Parathyroid adenoma (tissue), 2 donors: Measurements from ENCODE around the gene MPHOSPH8.
"Not testable (repeated sequence)": the region's sequence is repeated elsewhere in the genome, so short reads cannot be mapped to it uniquely, and the experiment has no call there.

Experiments
- H2AFZ ChIP-seq: fragments of 300-600 bp; sonication (generic); one replicate; pipeline ENCODE4 v1.7.0; 2017; ENCODE audit warnings: antibody characterized with exemption, mild to moderate bottlenecking
- H3K27ac ChIP-seq: fragments of 300-600 bp; sonication (generic); one replicate; pipeline ENCODE4 v1.7.0; 2017
- H3K27me3 ChIP-seq: fragments of 300-600 bp; sonication (generic); one replicate; pipeline ENCODE4 v1.7.0; 2017; ENCODE audit warnings: low read length; ENCODE audit not compliant: control insufficient read depth, insufficient read depth
- H3K36me3 ChIP-seq: fragments of 300-600 bp; sonication (generic); one replicate; pipeline ENCODE4 v1.7.0; 2017; ENCODE audit warnings: low read length; ENCODE audit not compliant: control insufficient read depth, insufficient read depth
- H3K4me1 ChIP-seq: fragments of 300-600 bp; sonication (generic); one replicate; pipeline ENCODE4 v1.7.0; 2017; ENCODE audit warnings: control low read depth
- H3K4me2 ChIP-seq: fragments of 300-600 bp; sonication (generic); one replicate; pipeline ENCODE4 v1.7.0; 2017; ENCODE audit warnings: low read length
- H3K4me3 ChIP-seq: fragments of 300-600 bp; sonication (generic); one replicate; pipeline ENCODE4 v1.7.0; 2017; ENCODE audit warnings: low read depth, low read length
- H3K79me2 ChIP-seq: fragments of 300-600 bp; sonication (generic); one replicate; pipeline ENCODE4 v1.7.0; 2017; ENCODE audit warnings: control low read depth
- H3K9ac ChIP-seq: fragments of 300-600 bp; sonication (generic); one replicate; pipeline ENCODE4 v1.7.0; 2017; ENCODE audit warnings: mild to moderate bottlenecking
- H3K9me3 ChIP-seq: fragments of 300-600 bp; sonication (generic); one replicate; pipeline ENCODE4 v1.7.0; 2017; ENCODE audit warnings: low read length; ENCODE audit not compliant: control insufficient read depth
- TF ChIP-seq, protein P1 (sequence below): fragments of 300-600 bp; sonication (generic); IDR thresholded peaks from one replicate; pipeline ENCODE4 v1.7.0; 2017; ENCODE audit warnings: antibody characterized with exemption, mild to moderate bottlenecking
- donor health status: primary hyperparathyroidism.

The MPHOSPH8 gene

DNA sequence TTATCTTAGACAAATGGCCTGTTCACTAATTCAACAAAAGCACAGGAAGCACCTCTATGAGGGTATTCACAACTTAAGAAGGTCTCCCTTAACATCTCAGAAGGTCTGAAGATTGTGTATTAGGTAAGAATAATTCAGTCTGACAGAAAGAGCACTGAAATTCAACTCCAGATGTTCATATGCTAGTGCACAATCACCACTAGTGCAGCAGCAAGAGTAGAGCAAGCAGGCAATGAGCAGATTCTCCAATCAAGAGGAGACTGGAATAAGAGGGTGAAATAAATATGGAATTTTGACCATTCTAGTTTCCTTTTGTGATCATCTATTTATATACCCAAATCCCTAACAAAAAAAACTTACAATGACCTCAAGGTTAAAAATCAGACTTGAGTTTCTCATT lies 52.0 kb downstream of the MPHOSPH8 start:
- Histone ChIP-seq H3K9ac (no peak overlapping the region), H3K4me1 (no peaks in the 10 kb centered on the region), H2AFZ (no peak overlapping the region), H3K4me3 (no peak overlapping the region), H3K4me2 (no peak overlapping the region), H3K27me3 (no peaks in the 10 kb centered on the region), H3K79me2 (no peaks in the 10 kb centered on the region), H3K36me3 (no peaks in the 10 kb centered on the region), H3K27ac (no peak overlapping the region), H3K9me3 (no peaks in the 10 kb centered on the region)
- TF ChIP-seq, protein P1, sequence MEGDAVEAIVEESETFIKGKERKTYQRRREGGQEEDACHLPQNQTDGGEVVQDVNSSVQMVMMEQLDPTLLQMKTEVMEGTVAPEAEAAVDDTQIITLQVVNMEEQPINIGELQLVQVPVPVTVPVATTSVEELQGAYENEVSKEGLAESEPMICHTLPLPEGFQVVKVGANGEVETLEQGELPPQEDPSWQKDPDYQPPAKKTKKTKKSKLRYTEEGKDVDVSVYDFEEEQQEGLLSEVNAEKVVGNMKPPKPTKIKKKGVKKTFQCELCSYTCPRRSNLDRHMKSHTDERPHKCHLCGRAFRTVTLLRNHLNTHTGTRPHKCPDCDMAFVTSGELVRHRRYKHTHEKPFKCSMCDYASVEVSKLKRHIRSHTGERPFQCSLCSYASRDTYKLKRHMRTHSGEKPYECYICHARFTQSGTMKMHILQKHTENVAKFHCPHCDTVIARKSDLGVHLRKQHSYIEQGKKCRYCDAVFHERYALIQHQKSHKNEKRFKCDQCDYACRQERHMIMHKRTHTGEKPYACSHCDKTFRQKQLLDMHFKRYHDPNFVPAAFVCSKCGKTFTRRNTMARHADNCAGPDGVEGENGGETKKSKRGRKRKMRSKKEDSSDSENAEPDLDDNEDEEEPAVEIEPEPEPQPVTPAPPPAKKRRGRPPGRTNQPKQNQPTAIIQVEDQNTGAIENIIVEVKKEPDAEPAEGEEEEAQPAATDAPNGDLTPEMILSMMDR = no peak

DNA sequence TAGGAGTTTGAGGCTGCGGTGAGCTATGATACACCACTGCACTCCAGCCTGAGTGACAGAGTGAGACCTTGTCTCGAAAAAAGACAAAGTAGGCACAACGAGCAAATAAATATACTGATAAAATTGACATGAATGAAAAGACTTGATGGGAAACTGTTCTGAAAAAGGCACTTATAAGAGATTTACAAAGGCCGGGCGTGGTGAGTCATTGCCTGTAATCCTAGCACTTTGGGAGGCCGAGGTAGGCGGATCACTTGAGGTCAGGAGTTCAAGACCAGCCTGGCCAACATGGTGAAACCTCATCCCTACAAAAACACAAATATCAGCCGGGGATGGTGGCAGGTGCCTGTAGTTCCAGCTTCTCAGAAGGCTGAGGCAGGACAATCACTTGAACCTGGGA lies 58.0 kb downstream of the MPHOSPH8 start:
- not testable (repeated sequence) for H2AFZ ChIP-seq, H3K4me2 ChIP-seq, H3K9ac ChIP-seq

DNA sequence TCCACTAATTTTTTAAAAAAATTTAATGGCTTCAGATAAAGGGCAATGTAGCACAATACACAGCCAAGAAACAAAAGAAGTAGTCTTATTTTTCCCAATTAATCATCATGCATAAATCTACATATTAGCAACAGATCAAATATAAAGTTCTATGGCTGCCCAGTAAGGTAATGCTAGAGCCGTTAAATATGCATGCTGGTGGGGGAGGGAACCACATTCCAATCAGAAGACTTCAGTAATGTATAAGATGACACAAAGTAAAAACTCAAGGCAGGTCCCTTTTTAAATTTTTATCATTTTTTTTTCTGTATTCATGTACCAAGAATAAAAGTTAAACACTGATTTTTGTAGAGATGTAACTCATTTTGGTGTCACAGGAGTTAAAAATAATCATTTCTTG lies 62.0 kb downstream of the MPHOSPH8 start:
- H2AFZ ChIP-seq = no peak overlapping the region
- H3K9ac ChIP-seq = no peak overlapping the region
- H3K27ac ChIP-seq = no peak overlapping the region
- no peak overlapping the region for H3K4me3 ChIP-seq
- H3K4me2 ChIP-seq = no peak overlapping the region
- H3K4me1 ChIP-seq = no peaks in the 10 kb centered on the region
- H3K27me3 ChIP-seq = no peaks in the 10 kb centered on the region
- TF ChIP-seq, protein P1 = no peak
- H3K79me2 ChIP-seq = no peaks in the 10 kb centered on the region
- no peaks in the 10 kb centered on the region for H3K36me3 ChIP-seq
- H3K9me3 ChIP-seq = no peaks in the 10 kb centered on the region

More for the DNA sequence above, 58.0 kb downstream of the MPHOSPH8 start:
- H3K79me2 ChIP-seq, H3K4me1 ChIP-seq, H3K27ac ChIP-seq, H3K27me3 ChIP-seq, H3K36me3 ChIP-seq, H3K9me3 ChIP-seq, H3K4me3 ChIP-seq: not testable (repeated sequence)

DNA sequence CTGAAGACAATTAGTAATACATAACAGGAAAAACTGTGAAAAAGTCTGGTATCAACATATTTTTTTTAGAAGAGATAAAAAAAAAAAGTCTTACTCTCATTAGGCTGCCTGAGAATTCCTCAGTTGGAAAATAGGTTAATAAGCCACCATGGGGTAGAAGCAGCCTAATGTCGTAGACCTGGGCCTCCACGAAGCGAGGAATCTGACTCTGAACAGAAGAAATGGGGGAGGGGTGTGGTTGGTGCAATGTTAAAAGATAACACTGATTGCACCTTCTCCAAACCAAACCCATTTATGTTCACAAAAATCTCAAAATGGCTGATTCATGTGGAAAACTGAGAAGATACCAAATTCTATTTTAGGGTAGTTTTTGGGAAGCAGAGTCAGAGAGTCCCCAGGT lies 62.4 kb downstream of the MPHOSPH8 start:
- Histone ChIP-seq H3K27ac (no peak overlapping the region), H2AFZ (no peak overlapping the region), H3K4me2 (no peak overlapping the region), H3K9me3 (no peaks in the 10 kb centered on the region), H3K27me3 (no peaks in the 10 kb centered on the region), H3K9ac (no peak overlapping the region), H3K36me3 (no peaks in the 10 kb centered on the region), H3K79me2 (no peaks in the 10 kb centered on the region), H3K4me3 (no peak overlapping the region), H3K4me1 (no peaks in the 10 kb centered on the region)
- TF ChIP-seq, protein P1 = no peak

DNA sequence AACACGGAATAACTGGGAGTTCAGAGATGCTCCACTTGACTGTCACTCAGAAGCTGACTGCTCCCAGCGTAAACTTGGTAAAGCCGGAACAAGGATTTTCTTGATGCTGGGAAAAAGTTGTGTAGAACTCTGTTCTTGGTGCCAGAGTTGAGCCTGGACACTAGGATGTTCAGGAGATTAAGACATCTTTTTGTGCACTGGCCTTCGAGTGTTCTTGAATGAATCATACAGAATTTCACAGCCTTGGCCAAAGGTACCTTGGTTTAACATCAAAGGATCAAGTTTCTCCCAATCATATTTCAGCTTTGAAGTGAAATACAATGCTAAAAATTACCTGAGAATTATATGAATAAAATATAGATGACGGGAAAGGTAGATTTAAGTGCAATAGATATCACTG lies 67.5 kb downstream of the MPHOSPH8 start:
- H2AFZ ChIP-seq, H3K36me3 ChIP-seq, H3K4me3 ChIP-seq, H3K4me1 ChIP-seq, H3K9ac ChIP-seq, H3K27ac ChIP-seq, H3K9me3 ChIP-seq, H3K27me3 ChIP-seq, H3K4me2 ChIP-seq, H3K79me2 ChIP-seq: not testable (repeated sequence)

DNA sequence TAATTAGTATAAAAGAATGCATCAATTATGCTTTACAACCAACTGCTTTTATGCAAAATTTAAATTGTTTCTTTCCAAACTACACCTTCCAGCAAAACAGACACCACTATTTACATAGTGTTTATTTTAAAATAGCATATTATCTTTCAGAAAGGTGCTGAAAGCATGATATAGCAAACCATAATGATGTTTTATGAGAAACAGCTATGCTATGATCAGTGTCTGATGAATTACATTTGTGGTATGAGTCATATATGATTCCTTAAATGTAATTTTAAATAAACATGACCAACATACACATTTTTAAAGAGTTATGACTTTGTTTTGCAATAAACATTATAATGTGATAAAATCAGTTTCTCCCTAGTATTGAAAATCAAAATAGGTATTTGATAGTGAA lies 68.2 kb downstream of the MPHOSPH8 start:
- H3K9me3 ChIP-seq, H3K27ac ChIP-seq, H3K4me2 ChIP-seq, H3K27me3 ChIP-seq, H3K4me1 ChIP-seq, H3K36me3 ChIP-seq, H3K9ac ChIP-seq, H2AFZ ChIP-seq, H3K79me2 ChIP-seq, H3K4me3 ChIP-seq: not testable (repeated sequence)

DNA sequence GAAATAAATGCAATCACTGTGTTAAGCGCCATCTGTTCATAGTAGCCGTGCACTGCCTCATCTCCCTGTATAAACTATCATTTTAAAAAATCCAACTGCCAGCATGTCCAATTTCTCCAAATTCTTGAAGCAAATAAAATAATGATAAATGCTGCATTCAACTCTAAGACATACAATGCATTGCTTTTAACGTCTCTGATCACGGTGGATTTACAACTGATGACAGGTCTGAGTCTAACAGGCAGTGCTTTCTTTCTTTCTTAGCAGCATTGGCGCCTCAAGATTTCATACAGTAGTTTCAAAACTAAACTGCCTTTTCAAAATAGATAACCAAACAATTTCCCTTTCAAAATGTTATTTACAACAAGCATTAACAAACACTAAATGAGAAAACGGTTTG lies 70.8 kb downstream of the MPHOSPH8 start:
- not testable (repeated sequence) for H3K9ac ChIP-seq, H2AFZ ChIP-seq, H3K36me3 ChIP-seq, H3K27me3 ChIP-seq, H3K9me3 ChIP-seq, H3K27ac ChIP-seq, H3K4me3 ChIP-seq, H3K4me2 ChIP-seq, H3K79me2 ChIP-seq, H3K4me1 ChIP-seq

DNA sequence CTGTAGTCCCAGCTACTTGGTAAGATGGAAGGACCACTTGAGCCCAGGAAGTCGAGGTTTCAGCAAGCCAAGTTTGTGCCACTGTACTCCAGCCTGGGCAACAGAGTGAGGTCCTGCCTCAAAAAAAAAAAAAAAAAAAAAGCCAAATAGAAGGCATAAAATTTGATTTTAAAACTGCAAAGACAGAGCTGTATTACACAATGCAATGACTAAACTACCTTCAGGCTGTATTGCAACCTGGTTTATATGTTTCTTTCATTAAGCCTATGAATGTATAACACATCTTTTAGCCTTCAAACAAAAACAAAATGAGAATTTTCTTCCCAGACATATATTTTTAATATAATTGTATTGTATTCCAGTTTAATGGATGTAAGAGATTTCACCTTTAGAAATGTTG lies 75.6 kb downstream of the MPHOSPH8 start:
- H3K9ac ChIP-seq, H2AFZ ChIP-seq, H3K27ac ChIP-seq, H3K4me2 ChIP-seq, H3K4me3 ChIP-seq, H3K9me3 ChIP-seq, H3K4me1 ChIP-seq, H3K27me3 ChIP-seq, H3K36me3 ChIP-seq, H3K79me2 ChIP-seq: not testable (repeated sequence)

DNA sequence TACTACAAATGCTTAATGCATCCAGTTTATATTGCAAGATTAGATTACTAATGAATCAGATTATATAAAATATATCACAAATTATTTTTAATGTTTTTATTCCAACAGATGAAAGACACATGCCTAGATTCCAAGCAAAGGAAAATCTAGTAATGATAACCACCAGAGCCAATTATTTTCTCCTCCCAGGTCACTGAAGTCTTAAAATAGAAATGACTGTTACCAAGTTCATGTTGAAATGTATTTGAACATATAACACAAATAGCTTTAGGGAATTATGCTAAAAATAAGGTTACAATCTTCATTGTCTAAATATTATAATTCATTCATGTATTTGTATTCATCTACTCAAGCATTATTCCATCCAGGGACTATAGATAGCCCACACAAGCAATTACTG lies 76.3 kb downstream of the MPHOSPH8 start:
- not testable (repeated sequence) for H3K27me3 ChIP-seq, H2AFZ ChIP-seq, H3K4me1 ChIP-seq, H3K9me3 ChIP-seq, H3K27ac ChIP-seq, H3K4me2 ChIP-seq, H3K9ac ChIP-seq, H3K4me3 ChIP-seq, H3K79me2 ChIP-seq, H3K36me3 ChIP-seq
